Measurements from ENCODE around the gene TANGO2. TPM values are rescaled to one million over a fixed set of nuclear protein-coding genes. Genes with fewer than 3 reads are reported as not detected.

Gene TANGO2
- total and polyA plus RNA-seq, 2 of the 8 experiments (the other 6 are each of a cell fraction or from before 2014, with no cell fraction given) = 10.1 to 18.4 TPM

- TF ChIP-seq GABPA (IDR thresholded peaks at IDR 0.05; ENCODE audit: borderline replicate concordance, insufficient read depth, low read length) (no peak), RXRA (IDR thresholded peaks at IDR 0.05; ENCODE audit: insufficient read depth, low read depth, low read length) (no peak), RNF2 (IDR thresholded peaks at IDR 0.05; ENCODE audit: borderline replicate concordance, low read depth, low read length, missing control alignments, poor library complexity, severe bottlenecking) (no peak), JUND (IDR thresholded peaks at IDR 0.05; ENCODE audit: low read length) (no peak), NRF1 (IDR thresholded peaks at IDR 0.05; ENCODE audit: low read depth, low read length) (no peak), SP4 (IDR thresholded peaks at IDR 0.05; ENCODE audit: low read length) (no peak)
- TF ChIP-seq, protein P1, sequence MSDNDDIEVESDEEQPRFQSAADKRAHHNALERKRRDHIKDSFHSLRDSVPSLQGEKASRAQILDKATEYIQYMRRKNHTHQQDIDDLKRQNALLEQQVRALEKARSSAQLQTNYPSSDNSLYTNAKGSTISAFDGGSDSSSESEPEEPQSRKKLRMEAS (IDR thresholded peaks at IDR 0.05) = peak; percentile 22; the same call in 1 of the 2 replicates
Measured at GRCh38 chr22:20111045-20111688, 90.3 kb downstream of the TANGO2 start (continued).

Measured in H1 (cell line).